Subcutaneous abdominal adipose tissue (tissue), 5 donors: ENCODE results near the gene TMA16.

Experiments
- H3K27ac ChIP-seq: one replicate; pipeline ENCODE4 v1.7.0; 2013; ENCODE audit warnings: low read depth, mild to moderate bottlenecking, inconsistent platforms, low read length, moderate library complexity
- H3K27me3 ChIP-seq, 5 donors: one replicate each; pipeline ENCODE4 v1.7.0; 2013; ENCODE audit warnings: low read length in 5 of 5, inconsistent platforms in 1 of 5; ENCODE audit not compliant: control insufficient read depth in 5 of 5, insufficient read depth in 4 of 5
- H3K36me3 ChIP-seq, 5 donors: one replicate each; pipeline ENCODE4 v1.7.0; 2013; ENCODE audit warnings: low read length in 5 of 5; ENCODE audit not compliant: control insufficient read depth in 5 of 5, insufficient read depth in 5 of 5
- H3K4me1 ChIP-seq, 5 donors: one replicate each; pipeline ENCODE4 v1.7.0; 2013; ENCODE audit warnings: low read length in 5 of 5, mild to moderate bottlenecking in 3 of 5, moderate library complexity in 1 of 5; ENCODE audit not compliant: control insufficient read depth in 5 of 5, insufficient read depth in 5 of 5
- H3K4me3 ChIP-seq, 5 donors: one replicate each; pipeline ENCODE4 v1.7.0; 2013; ENCODE audit warnings: low read length in 5 of 5, low read depth in 1 of 5
- H3K9ac ChIP-seq, 5 donors: one replicate each; pipeline ENCODE4 v1.7.0; 2013; ENCODE audit warnings: low read length in 5 of 5, mild to moderate bottlenecking in 4 of 5, moderate library complexity in 3 of 5
- H3K9me3 ChIP-seq, 5 donors: one replicate each; pipeline ENCODE4 v1.7.0; 2013; ENCODE audit warnings: low read length in 5 of 5; ENCODE audit not compliant: control insufficient read depth in 5 of 5
- donor health status: healthy.
- donor health status: healthy.
- donor health status: healthy.
- donor health status: healthy.
- donor health status: healthy.

TMA16 gene

DNA sequence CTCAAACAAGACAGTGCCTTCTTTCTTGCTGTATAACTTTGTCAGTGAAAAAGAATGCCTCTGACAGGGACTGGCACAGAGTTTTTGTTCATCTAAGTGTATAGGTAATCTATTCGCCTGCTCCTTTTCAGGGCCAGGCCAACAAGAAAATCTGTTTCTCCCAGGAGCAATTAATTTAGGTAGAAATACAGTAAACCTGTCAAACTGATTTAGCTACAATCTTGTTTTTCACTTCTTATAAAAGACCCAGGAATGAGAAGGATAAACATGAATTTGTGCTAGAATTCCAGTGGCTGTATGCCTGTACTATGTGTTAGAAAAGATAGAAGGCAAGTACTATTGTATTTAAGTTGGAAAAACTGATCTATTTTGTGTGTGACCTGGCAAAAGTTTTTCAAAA, 6.1 kb downstream of the TMA16 start:
- Histone ChIP-seq H3K4me3 (no peak overlapping the region), H3K36me3 (no peaks in the 10 kb centered on the region), H3K27me3 (no peaks in the 10 kb centered on the region), H3K4me1 (peaks cover 0 to 20% (median 10%) of the 10 kb centered on the region in 5 donors), H3K9ac (no peak overlapping the region), H3K27ac (no peak overlapping the region), H3K9me3 (no peaks in the 10 kb centered on the region)

DNA sequence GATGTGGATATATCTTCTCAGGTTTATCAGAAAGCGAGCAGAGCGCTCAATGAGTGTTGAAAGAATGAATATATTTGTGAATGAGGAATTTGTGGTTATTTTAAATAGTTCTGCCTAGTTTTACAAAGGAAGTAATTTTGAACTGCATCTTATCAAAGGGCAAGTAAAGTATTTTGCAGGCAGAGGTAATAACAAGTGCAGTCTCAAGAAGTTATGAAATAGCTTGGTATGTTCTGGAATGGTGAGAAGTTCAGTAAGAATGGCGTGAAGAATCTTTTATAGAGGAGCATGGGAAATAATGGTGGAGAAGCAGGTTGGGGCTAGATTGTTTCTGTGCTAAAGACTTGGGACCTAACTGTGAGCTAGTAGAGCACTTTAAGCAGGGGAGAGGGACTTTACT, 10.9 kb downstream of the TMA16 start:
- H3K9me3 ChIP-seq, result no peaks in the 10 kb centered on the region
- no peak overlapping the region for H3K27ac ChIP-seq
- H3K36me3 ChIP-seq, result peaks cover 11 to 20% (median 13%) of the 10 kb centered on the region in 5 donors
- no peak overlapping the region for H3K9ac ChIP-seq
- no peaks in the 10 kb centered on the region for H3K27me3 ChIP-seq
- H3K4me3 ChIP-seq, result no peak overlapping the region
- peaks cover 0 to 11% (median 6%) of the 10 kb centered on the region in 5 donors for H3K4me1 ChIP-seq

GRCh38 chr4:163515198-163515597, 20.7 kb downstream of the TMA16 start:
- Histone ChIP-seq H3K9ac (no peak overlapping the region), H3K4me3 (no peak overlapping the region), H3K27ac (no peak overlapping the region), H3K4me1 (no peaks in the 10 kb centered on the region), H3K9me3 (no peaks in the 10 kb centered on the region), H3K36me3 (peaks cover 27 to 52% (median 37%) of the 10 kb centered on the region in 5 donors), H3K27me3 (no peaks in the 10 kb centered on the region)

GRCh38 chr4:163523791-163524365, 29.4 kb downstream of the TMA16 start:
- Histone ChIP-seq H3K36me3 (peaks cover 39 to 64% (median 54%) of the 10 kb centered on the region in 5 donors), H3K4me1 (no peaks in the 10 kb centered on the region)

GRCh38 chr4:163525982-163526381, 31.5 kb downstream of the TMA16 start:
- Histone ChIP-seq H3K4me1 (no peaks in the 10 kb centered on the region), H3K9me3 (no peaks in the 10 kb centered on the region), H3K27me3 (no peaks in the 10 kb centered on the region), H3K4me3 (no peak overlapping the region), H3K9ac (no peak overlapping the region), H3K36me3 (peaks cover 38 to 65% (median 47%) of the 10 kb centered on the region in 5 donors), H3K27ac (no peak overlapping the region)

More at GRCh38 chr4:163523791-163524365, 29.4 kb downstream of the TMA16 start:
- H3K9me3 ChIP-seq, result no peaks in the 10 kb centered on the region
- H3K4me3 ChIP-seq, result no peak overlapping the region
- H3K9ac ChIP-seq, result no peak overlapping the region
- H3K27me3 ChIP-seq, result no peaks in the 10 kb centered on the region
- H3K27ac ChIP-seq, result no peak overlapping the region

GRCh38 chr4:163527172-163527571, 32.7 kb downstream of the TMA16 start:
- no peak overlapping the region for H3K9ac ChIP-seq
- peaks cover 36 to 64% (median 42%) of the 10 kb centered on the region in 5 donors for H3K36me3 ChIP-seq
- no peak overlapping the region for H3K4me3 ChIP-seq
- H3K27ac ChIP-seq, result no peak overlapping the region
- no peaks in the 10 kb centered on the region for H3K4me1 ChIP-seq
- no peaks in the 10 kb centered on the region for H3K9me3 ChIP-seq
- H3K27me3 ChIP-seq, result no peaks in the 10 kb centered on the region

DNA sequence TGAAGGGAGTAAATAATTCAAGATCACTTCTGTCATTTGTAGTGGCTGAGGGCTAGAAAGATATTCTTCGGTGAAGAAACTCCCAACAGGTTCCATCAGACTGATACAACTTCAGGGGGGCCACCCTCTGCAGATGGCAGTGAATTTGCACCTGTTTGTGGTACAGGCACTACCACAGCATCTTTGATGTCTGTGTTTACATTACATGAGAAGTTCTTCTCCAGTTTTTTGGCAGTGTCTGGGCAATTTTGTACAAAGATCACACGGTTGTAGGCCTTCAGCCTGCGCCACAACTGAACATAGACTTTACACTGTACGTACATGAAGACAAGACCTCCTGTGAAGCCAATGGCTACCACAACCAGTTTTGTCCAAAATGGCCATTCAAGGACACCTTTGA, 34.2 kb downstream of the TMA16 start:
- Histone ChIP-seq H3K9me3 (no peaks in the 10 kb centered on the region), H3K4me1 (no peaks in the 10 kb centered on the region), H3K27me3 (no peaks in the 10 kb centered on the region), H3K27ac (no peak overlapping the region), H3K36me3 (peaks cover 26 to 62% (median 33%) of the 10 kb centered on the region in 5 donors), H3K9ac (no peak overlapping the region), H3K4me3 (no peak overlapping the region)

DNA sequence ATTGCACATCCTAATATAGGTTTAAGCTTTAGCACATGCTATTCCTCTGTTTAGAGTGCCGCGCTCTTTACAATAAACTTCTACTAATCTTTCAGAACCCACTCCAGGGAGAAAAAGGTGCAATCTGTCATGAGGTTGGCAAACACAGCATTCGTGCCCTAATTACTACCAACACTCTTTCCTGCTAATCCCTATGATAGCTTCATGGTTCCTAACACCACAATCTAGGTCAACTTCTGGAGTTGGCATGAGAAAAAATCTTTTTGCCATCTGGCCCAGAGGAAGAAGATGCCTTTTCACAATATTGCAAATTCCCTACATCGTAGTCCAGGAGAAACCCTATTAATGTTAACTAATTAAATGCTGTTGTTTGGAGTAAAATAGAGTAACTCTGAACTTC, 39.6 kb downstream of the TMA16 start:
- no peaks in the 10 kb centered on the region for H3K27me3 ChIP-seq
- H3K4me3 ChIP-seq, result no peak overlapping the region
- no peaks in the 10 kb centered on the region for H3K9me3 ChIP-seq
- H3K4me1 ChIP-seq, result peaks cover 0 to 15% (median 0%) of the 10 kb centered on the region in 5 donors
- H3K36me3 ChIP-seq, result peaks cover 4 to 45% (median 9%) of the 10 kb centered on the region in 5 donors
- H3K9ac ChIP-seq, result no peak overlapping the region
- H3K27ac ChIP-seq, result no peak overlapping the region

GRCh38 chr4:163535657-163536056, 41.2 kb downstream of the TMA16 start:
- no peak overlapping the region for H3K4me3 ChIP-seq
- H3K4me1 ChIP-seq, result peaks cover 0 to 15% (median 0%) of the 10 kb centered on the region in 5 donors
- H3K9ac ChIP-seq, result no peak overlapping the region
- H3K27ac ChIP-seq, result no peak overlapping the region
- H3K27me3 ChIP-seq, result no peaks in the 10 kb centered on the region
- no peaks in the 10 kb centered on the region for H3K9me3 ChIP-seq
- H3K36me3 ChIP-seq, result peaks cover 2 to 34% (median 4%) of the 10 kb centered on the region in 5 donors

GRCh38 chr4:163536091-163536490, 41.6 kb downstream of the TMA16 start:
- peaks cover 0 to 15% (median 0%) of the 10 kb centered on the region in 5 donors for H3K4me1 ChIP-seq
- H3K9ac ChIP-seq, result no peak overlapping the region
- peaks cover 2 to 30% (median 3%) of the 10 kb centered on the region in 5 donors for H3K36me3 ChIP-seq
- H3K27ac ChIP-seq, result no peak overlapping the region
- no peaks in the 10 kb centered on the region for H3K27me3 ChIP-seq
- H3K9me3 ChIP-seq, result no peaks in the 10 kb centered on the region
- no peak overlapping the region for H3K4me3 ChIP-seq
